K562 (cell line): ENCODE data around the gene EFHC2. TPM values are rescaled to one million over a fixed set of nuclear protein-coding genes. Genes with fewer than 3 reads are reported as not detected.

Experiments
- CEBPB ChIP-seq: fragments of 450-650 bp; IDR thresholded peaks from 2 replicates; pipeline ENCODE4 v1.6.1; 2016; ENCODE audit warnings: missing genetic modification characterization, missing compliant biosample characterization
- CLOCK ChIP-seq: fragments of 250-450 bp; sonication (Bioruptor Pico); IDR thresholded peaks from 2 replicates; pipeline ENCODE4 v1.4.0; 2020; ENCODE audit warnings: mild to moderate bottlenecking, moderate library complexity, borderline replicate concordance
- HINFP ChIP-seq: fragments of 450-650 bp; conservative IDR thresholded peaks from 2 replicates; pipeline ENCODE4 v1.6.1; 2016; ENCODE audit warnings: missing genetic modification characterization, low read depth, mild to moderate bottlenecking, control low read depth, missing compliant biosample characterization
- MEIS2 ChIP-seq: fragments of 450-650 bp; IDR thresholded peaks from 2 replicates; pipeline ENCODE4 v1.6.1; 2014; ENCODE audit warnings: mild to moderate bottlenecking; ENCODE audit not compliant: partially characterized antibody
- MTA2 ChIP-seq: fragments of 450-650 bp; IDR thresholded peaks from 2 replicates; pipeline ENCODE4 v1.6.1; 2016; ENCODE audit warnings: low read depth
- PHF8 ChIP-seq: fragments of 200-600 bp; sonication (generic); IDR thresholded peaks from 2 replicates; pipeline ENCODE4 v1.6.1; 2012; ENCODE audit warnings: mixed run types, mild to moderate bottlenecking, inconsistent platforms, low read length, moderate library complexity, borderline replicate concordance
- TAL1 ChIP-seq: fragments of 450-650 bp; IDR thresholded peaks from 2 replicates; pipeline ENCODE4 v1.6.1; 2016; ENCODE audit warnings: mild to moderate bottlenecking
- TFAM ChIP-seq: fragments of 250-450 bp; sonication (Bioruptor Pico); conservative IDR thresholded peaks from 2 replicates; pipeline ENCODE4 v1.5.0; 2021; ENCODE audit warnings: mild to moderate bottlenecking, moderate library complexity
- YY1 ChIP-seq, 3 experiments: IDR thresholded peaks; 2 replicates each; pipeline ENCODE4 v1.6.1; 2011; ENCODE audit warnings: low read length in 2 of 3, mild to moderate bottlenecking in 2 of 3, moderate library complexity in 2 of 3, borderline replicate concordance in 1 of 3, control low read depth in 1 of 3, low read depth in 1 of 3; ENCODE audit not compliant: insufficient read depth in 3 of 3, insufficient replicate concordance in 2 of 3, control insufficient read depth in 1 of 3, insufficient read length in 1 of 3; ENCODE audit errors: extremely low read depth in 1 of 3
- ZNF41 ChIP-seq: fragments of 250-450 bp; sonication (Bioruptor Pico); conservative IDR thresholded peaks from 2 replicates; pipeline ENCODE4 v1.4.0; 2020; ENCODE audit warnings: mild to moderate bottlenecking
- polyA plus RNA-seq, 8 experiments: library from polyadenylated mRNA; depleted of rRNA in 4 of 8; stranded (reverse) in 5 of 8; unstranded in 3 of 8; fragments of >200 nt; fragmentation: Nextera tagmentation in 2 of 8; fragmentation: Illumina TruSeq in 1 of 8; extraction: Ambion mirVana in 2 of 8; extraction: Trizol in 1 of 8; gene quantifications; 2 replicates each; pipeline versions ENCODE4 v1.2.1 to v1.2.3, GENCODE V29; 2011 to 2014; ENCODE audit warnings: inconsistent platforms in 1 of 8, missing spikeins in 1 of 8
- total RNA-seq, 7 experiments: library from RNA; depleted of rRNA in 6 of 7; stranded (reverse); fragments of >200 nt in 6 of 7; fragmentation: Illumina TruSeq in 2 of 7; extraction: Trizol in 2 of 7; gene quantifications; 2 replicates each; pipeline versions ENCODE4 v1.2.1 to v1.2.3, GENCODE V29; 2011 to 2021; ENCODE audit warnings: low replicate concordance in 1 of 7
- TF ChIP-seq, protein P1 (sequence below): fragments of 250-450 bp; sonication (Bioruptor Pico); IDR thresholded peaks from 2 replicates; pipeline ENCODE4 v1.5.1; 2021; ENCODE audit warnings: mild to moderate bottlenecking

EFHC2 gene
- total and polyA plus RNA-seq, 9 of the 15 experiments (the other 6 are each of a cell fraction or from before 2014, with no cell fraction given) = 1.3 to 8.1 (median 3.0) TPM

- TF ChIP-seq TFAM = no peak
- TF ChIP-seq MTA2 = no peak
- TF ChIP-seq, protein P1, sequence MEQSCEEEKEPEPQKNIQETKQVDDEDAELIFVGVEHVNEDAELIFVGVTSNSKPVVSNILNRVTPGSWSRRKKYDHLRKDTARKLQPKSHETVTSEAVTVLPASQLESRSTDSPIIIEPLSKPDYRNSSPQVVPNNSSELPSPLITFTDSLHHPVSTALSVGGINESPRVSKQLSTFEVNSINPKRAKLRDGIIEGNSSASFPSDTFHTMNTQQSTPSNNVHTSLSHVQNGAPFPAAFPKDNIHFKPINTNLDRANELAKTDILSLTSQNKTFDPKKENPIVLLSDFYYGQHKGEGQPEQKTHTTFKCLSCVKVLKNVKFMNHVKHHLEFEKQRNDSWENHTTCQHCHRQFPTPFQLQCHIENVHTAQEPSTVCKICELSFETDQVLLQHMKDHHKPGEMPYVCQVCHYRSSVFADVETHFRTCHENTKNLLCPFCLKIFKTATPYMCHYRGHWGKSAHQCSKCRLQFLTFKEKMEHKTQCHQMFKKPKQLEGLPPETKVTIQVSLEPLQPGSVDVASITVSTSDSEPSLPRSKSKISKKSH = no peak
- peak; percentile 33; the same call in 1 of the 2 replicates for TF ChIP-seq TAL1
- TF ChIP-seq PHF8 = no peak
- TF ChIP-seq ZNF41 = no peak
- no peak for TF ChIP-seq CLOCK (CRISPR knock-in tag)
- TF ChIP-seq CEBPB (tag) = peak; percentile 9; the same call in 1 of the 2 replicates
- TF ChIP-seq YY1 (IDR thresholded peaks at IDR 0.05; ENCODE audit: borderline replicate concordance in 1 of 3, control insufficient read depth in 1 of 3, extremely low read depth in 1 of 3, insufficient read depth in 3 of 3, insufficient read length in 1 of 3, insufficient replicate concordance in 2 of 3, low read depth in 1 of 3, low read length in 2 of 3) = no peak
- peak; percentile 16 for TF ChIP-seq MEIS2
- no peak for TF ChIP-seq HINFP (tag)
Measured at GRCh38 chrX:44312421-44312820, 31.1 kb downstream of the EFHC2 start (continued).
